ENCODE measurements around the gene ZBTB21.

Gene ZBTB21

DNA sequence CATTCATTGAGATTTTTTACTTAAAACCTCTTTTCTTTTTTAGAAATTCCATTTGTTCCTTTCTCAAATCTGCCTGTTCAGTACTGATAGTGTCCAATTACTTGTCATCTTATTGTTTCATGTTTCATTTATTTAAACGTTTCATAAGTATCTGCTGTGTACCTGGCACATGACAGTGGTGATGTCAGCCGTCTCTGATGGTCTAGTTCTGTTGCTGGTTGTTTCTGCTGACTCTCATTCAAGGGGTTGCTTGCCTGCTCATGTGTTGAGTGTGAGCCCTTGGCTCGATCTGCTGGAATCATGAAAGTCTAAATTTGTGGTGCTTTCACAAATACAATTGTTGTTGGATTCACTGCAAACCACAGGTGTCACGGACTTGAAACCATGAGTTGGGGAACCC lies 30.8 kb downstream of the ZBTB21 start:
- no peak for DNase-seq (ENCODE audit: low read depth)
- TF ChIP-seq, protein P1, sequence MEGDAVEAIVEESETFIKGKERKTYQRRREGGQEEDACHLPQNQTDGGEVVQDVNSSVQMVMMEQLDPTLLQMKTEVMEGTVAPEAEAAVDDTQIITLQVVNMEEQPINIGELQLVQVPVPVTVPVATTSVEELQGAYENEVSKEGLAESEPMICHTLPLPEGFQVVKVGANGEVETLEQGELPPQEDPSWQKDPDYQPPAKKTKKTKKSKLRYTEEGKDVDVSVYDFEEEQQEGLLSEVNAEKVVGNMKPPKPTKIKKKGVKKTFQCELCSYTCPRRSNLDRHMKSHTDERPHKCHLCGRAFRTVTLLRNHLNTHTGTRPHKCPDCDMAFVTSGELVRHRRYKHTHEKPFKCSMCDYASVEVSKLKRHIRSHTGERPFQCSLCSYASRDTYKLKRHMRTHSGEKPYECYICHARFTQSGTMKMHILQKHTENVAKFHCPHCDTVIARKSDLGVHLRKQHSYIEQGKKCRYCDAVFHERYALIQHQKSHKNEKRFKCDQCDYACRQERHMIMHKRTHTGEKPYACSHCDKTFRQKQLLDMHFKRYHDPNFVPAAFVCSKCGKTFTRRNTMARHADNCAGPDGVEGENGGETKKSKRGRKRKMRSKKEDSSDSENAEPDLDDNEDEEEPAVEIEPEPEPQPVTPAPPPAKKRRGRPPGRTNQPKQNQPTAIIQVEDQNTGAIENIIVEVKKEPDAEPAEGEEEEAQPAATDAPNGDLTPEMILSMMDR (IDR thresholded peaks at IDR 0.05; ENCODE audit: control insufficient read depth, extremely low read depth, insufficient read depth) = no peak
- H3K4me3 ChIP-seq (ENCODE audit: low read depth, low read length) = no peak overlapping the region

DNA sequence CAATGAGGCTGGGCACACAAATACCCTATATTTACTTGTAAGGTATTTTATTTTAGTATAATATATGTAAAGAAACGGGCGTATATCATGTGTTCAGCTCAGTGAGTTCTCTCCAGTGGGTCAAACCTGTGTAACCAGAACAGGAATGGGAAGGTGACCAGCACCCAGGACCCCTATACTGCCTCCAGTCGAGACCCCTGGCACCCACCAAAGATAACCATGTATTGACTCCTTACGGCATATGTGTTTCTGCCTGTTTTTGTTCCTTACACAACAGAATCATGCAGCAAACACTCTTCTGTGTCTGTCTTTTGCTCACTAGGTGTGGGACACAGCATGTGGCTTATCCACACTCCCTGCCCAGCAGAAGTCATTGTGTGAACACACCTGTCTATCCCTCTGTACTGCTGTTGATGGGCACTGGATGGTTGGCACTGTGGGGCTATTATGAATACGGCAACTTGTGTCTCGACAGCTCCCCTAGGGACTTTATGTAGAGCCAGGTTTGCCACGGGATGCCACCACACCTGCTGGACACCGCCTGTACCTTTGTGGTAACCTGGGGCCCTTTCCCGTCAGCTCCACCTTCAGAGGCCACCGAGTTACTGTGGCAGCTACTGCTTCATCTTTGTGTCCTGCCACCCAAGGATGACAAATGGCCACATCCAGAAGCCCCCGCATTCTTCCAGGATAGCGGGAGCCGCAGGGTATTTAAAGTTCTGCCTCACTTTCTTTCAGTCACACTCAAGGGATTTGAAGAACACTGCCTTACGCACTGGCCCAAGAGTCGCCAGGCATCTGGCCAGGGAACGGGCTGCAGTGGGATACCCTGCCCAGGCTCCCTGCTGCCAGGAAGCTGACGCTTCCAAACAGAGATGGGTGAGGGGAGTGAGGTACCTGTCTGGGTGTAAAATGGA lies 32.9 kb downstream of the ZBTB21 start:
- no peak for DNase-seq (ENCODE audit: low read depth)
- TF ChIP-seq, protein P1 (IDR thresholded peaks at IDR 0.05; ENCODE audit: control insufficient read depth, extremely low read depth, insufficient read depth) = no peak
- no peak overlapping the region for H3K4me3 ChIP-seq (ENCODE audit: low read depth, low read length)

DNA sequence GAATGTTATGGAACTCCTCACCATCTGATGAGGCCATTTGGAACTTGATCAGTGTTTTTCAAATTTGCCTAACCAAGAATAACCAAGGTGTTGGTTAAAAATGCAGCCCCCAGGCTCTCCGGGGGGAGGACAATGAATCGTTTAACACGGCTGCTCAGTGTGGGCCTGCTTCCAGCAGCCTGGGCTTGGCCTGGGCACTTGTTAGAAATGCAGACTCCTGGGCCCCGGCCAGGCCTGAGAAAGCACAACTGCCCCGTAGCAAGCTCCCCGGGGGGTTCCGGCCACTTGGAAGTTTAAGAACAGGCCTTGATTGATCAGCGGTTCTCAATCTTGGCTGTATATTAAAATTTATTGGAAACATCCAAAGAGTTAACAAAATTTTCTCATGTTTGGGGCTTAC lies 33.5 kb downstream of the ZBTB21 start:
- H3K4me3 ChIP-seq (ENCODE audit: low read depth, low read length) = no peak overlapping the region
- no peak for DNase-seq (ENCODE audit: low read depth)
- TF ChIP-seq, protein P1 (IDR thresholded peaks at IDR 0.05; ENCODE audit: control insufficient read depth, extremely low read depth, insufficient read depth) = no peak

DNA sequence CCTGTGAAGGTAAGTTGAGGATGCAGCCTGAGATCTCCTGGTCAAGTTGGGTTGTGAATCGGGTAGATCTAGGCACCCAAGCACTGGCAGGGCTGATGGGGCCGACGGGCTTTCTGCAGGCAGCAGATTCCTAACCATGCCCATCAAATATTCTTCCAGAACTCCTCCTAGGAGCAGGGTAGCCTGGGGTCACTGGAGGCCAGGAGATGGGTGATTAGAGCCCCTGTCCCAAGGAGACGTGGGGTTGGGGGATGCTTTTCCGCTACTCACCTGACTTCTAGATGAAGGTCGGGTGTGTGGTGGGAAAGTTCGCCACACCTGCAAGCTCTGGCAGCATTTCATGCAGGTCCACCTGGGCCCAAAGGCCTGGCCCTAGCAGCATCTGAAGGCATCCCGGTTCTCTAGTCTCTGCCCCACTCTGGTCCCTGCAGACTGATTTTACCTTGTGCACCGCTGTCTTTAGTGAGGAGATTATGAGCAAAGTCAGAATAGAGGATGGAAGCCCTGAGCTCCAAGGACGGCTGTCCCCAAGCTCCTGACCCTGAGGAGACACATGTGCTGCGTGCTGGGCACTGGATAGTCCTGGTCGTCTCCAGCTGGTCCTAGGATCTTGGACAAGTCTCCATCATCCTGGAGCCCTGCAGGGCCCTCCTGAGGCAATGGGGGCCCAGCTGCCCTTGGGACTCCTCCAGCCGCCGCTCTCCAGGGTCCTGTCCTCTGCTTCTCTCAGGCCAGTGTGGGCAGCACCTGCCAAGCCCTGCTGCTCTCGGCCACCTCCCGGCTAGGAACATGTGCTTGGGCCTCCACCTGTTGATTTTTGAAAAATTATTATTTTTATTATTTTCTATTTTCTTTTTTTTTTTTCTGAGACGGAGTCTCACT lies 34.5 kb downstream of the ZBTB21 start:
- TF ChIP-seq, protein P1 (IDR thresholded peaks at IDR 0.05; ENCODE audit: control insufficient read depth, extremely low read depth, insufficient read depth) = no peak
- H3K4me3 ChIP-seq (ENCODE audit: low read depth, low read length) = no peak overlapping the region
- DNase-seq (ENCODE audit: low read depth) = no peak

DNA sequence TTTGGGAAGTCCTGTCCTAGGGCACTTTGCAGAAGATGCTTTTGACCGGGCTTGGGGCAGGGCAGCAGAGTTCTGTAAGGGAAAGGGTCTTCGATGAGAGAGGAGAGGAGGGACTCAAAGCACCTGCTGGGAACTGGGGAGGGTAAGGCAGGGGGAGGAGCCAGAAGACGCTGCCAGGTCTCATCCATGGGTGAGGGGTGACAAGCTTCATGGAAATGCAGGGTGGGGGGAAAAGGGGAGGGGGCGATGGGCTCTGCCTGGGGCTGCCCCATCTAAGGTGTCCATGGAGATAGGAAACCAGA lies 35.5 kb downstream of the ZBTB21 start:
- H3K4me3 ChIP-seq (ENCODE audit: low read depth, low read length) = no peak overlapping the region
- TF ChIP-seq, protein P1 (IDR thresholded peaks at IDR 0.05; ENCODE audit: control insufficient read depth, extremely low read depth, insufficient read depth) = no peak
- no peak for DNase-seq (ENCODE audit: low read depth)

DNA sequence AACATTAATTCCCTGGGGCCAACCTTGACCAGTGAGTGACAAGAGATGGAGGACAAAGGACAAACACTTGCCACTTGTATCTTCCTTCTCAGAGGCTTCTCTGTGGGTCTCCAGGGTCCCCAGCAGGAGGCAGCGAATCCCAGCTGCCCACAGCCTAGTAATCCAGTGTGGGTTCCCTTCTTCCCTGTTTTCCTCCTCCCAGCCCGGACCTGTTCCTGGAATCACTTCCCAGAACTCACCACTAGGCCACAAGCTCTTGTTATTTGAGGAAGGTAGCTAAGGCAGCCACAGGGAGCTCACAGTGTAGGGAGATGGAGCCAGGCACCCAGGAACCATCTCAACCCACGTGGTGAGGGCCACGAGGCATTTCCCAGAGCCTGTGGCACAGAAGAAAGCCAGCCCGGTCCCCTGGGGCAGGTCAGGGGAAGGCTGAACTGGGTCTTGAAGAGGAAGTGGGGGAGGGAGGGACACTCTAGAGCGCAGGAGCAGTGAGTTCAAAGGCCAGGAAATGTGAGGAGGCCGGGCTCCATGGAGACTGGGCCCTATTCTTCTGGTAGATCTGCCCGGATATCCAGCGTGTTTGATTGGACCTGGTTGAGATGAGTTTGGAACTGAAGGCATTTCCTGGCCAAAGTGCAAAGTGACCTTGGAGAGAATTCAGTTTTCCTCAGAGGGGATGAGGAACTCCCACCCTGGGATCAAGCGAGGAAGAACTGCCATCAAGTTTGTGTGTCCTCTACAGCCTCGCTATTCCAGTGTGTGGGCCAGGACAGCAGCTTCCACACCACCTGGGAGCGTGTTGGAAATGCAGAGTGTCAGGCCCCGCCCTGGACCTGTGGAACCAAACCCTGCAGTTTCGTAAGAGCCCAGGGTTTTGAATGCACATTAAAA lies 36.1 kb downstream of the ZBTB21 start:
- TF ChIP-seq, protein P1 (IDR thresholded peaks at IDR 0.05; ENCODE audit: control insufficient read depth, extremely low read depth, insufficient read depth) = no peak
- no peak overlapping the region for H3K4me3 ChIP-seq (ENCODE audit: low read depth, low read length)
- DNase-seq (ENCODE audit: low read depth) = no peak

Data from LNCaP clone FGC (cell line).